Ecto neural progenitor cell (in vitro differentiated cells): ENCODE measurements around the gene EEF2K.

Experiments used
- DNase-seq: peaks from one replicate; pipeline ENCODE4 v3.0.0-alpha.2; 2018; ENCODE audit warnings: low spot score

Gene EEF2K

DNA sequence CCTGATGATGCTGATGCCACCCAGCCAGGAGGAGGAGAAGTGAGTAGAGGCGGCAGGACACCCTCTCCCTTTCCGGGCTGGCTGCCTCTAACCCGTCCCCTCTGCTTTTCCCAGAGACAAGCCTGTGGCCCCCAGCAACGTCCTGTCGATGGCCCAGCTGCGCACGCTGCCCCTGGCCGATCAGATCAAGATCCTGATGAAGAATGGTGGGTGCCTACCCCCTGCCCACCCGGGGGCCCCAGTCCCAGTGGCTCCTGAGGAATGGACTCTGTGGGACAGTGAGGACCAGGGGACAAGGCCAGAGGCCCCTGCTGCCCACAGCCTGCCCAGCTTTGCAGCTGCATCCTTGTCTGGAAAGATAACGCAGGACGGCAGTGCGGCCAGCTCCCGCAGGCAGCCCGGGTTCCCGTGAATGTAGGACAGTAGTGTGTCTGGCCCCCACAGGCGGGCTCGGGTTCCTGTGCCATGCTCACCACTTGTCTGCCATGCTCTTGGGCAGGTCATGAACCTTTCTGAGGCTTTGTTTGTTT is 111.0 kb downstream of the EEF2K start:
- DNase-seq, result peak; percentile 37

- DNase-seq, result peak; percentile 15
Measured at GRCh38 chr16:22317625-22318024, 111.5 kb downstream of the EEF2K start.

DNA sequence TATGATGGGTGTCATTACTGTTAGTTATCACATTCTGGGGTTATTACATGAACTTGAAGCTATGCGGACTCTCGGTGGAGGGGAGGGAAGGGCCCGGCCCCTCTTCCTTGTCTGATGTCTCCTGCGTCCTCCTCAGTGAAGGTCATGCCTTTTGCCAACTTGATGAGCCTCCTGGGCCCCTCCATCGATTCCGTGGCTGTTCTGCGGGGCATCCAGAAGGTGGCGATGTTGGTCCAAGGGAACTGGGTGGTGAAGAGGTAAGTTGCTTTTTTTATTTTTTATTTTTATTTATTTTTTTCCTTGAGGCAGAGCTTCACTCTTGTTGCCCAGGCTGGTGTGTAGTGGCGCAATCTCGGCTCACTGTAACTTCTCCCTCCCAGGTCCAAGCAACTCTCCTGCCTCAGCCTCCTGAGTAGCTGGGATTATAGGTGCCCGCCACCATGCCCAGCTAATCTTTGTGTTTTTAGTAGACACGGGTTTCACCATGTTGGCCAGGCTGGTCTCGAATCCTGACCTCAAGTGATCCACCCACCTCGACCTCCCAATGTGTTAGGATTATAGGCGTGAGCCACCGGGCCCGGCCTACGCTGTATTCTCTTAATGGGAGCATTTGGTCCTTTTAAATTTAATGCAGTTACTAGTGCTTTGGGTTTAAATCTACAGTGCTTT is 112.7 kb downstream of the EEF2K start:
- no peak for DNase-seq

DNA sequence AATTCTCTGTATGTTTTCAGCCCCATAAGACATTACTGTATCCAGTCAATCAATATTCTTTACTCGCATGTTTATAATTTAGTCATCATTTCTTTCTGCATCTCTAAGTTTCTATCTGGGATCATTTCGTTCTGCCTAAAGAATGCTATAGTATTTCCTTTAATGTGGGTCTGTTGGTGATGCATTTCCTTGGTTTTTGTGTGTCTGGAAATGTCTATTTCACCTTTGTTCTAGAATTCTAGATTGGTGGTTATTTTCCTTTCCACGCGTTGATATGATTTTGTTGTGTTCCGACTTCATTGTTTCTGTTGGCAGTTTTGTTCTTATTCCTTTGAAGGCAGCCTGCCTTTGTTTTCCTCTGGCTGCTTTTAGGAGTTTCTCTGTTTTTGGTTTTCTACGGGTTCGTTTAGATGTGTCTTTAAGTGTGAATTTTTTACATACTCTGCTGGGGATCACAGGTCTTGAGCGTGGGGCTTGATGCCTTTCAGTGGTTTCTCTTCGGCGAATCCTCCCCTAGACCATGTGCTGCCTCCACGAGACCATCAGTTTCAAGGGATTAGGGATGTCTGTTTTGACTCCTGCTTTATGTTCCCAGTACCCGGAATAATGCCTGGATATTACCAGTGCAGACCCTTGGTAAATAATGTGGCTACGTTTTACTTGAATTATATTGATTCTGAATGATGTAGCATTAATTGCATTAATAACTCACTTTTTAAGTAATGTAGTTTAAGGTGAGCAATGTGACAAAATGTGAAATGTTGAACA is 114.7 kb downstream of the EEF2K start:
- no peak for DNase-seq

- peak; percentile 76 for DNase-seq
Measured at GRCh38 chr16:22321340-22322001, 115.4 kb downstream of the EEF2K start.

GRCh38 chr16:22322021-22322471 is 116.0 kb downstream of the EEF2K start:
- DNase-seq, result no peak

- no peak for DNase-seq
Measured at GRCh38 chr16:22322741-22323140, 116.7 kb downstream of the EEF2K start.

GRCh38 chr16:22323173-22323958 is 117.3 kb downstream of the EEF2K start:
- DNase-seq, result no peak

- no peak for DNase-seq
Measured at GRCh38 chr16:22323959-22324786, 118.1 kb downstream of the EEF2K start.

DNA sequence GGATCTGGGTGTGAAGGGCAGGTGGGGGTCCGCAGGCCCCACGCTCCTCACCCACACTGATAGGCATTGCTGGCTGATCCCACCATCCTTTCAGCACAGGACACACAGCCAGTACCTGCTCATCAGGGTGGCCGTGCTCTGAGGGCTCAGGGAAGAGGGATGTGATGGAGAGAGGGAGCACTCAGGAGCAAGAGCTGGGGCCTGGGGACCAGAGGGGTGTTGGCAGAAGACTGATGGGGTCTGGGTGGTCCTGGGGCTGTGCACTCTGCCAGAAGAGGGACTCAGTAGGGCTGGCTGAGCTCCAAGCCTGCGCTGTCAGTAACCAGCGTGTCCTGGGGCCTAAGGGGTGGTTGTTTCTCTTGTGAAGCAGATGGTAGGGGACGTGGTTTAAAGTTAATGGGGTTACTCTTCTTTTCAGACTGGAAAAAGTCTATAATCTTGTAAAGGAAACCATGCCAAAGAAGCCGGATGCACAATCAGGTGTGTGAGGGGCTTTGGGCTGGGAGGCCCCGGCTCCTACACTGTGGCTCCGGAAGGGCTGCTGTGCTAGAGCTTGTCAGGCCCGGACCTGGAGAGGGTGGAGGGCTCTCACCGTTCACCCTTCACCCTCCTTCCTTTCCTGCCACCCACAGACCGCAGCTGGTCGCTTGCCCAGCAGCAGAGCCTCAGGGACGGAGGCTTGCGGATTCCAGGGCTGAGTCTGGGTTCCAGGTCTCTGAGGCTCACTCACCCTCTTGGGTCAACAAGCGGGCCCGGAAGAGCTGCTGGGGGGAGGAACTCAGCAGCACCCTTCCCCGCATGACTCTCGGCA is 118.9 kb downstream of the EEF2K start:
- DNase-seq, result no peak

GRCh38 chr16:22325598-22326368 is 119.7 kb downstream of the EEF2K start:
- no peak for DNase-seq

DNA sequence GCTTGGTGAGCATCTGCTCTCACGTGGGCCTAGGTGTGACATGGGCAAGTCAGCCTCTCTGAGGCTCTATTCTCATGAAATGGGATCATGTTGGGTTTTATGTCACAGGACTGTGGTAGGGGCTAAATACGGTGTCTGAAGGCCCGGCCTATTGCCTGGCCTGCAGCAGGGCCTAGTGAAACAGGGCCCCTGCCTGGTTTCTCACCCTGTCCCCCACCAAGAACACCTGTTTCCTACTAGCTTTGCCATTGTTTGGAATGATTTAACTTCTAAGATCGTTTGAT is 120.2 kb downstream of the EEF2K start:
- no peak for DNase-seq

GRCh38 chr16:22326771-22327445 is 120.8 kb downstream of the EEF2K start:
- no peak for DNase-seq

DNA sequence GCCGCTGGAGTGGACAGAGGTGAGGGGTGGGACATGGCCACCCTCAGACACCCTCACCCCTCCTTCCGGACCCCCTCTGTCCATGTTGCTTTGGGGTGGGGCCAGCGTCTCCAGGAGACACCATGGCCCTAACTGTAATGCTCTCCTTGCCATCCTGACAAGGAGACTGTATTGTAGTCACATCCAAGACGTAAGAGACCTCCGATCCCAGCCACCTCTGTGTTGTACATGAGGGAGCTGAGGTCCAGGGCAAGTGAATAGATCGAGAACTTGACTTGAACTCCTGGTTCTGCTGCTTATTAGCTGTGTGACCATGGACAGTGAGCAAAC is 121.3 kb downstream of the EEF2K start:
- no peak for DNase-seq

DNA sequence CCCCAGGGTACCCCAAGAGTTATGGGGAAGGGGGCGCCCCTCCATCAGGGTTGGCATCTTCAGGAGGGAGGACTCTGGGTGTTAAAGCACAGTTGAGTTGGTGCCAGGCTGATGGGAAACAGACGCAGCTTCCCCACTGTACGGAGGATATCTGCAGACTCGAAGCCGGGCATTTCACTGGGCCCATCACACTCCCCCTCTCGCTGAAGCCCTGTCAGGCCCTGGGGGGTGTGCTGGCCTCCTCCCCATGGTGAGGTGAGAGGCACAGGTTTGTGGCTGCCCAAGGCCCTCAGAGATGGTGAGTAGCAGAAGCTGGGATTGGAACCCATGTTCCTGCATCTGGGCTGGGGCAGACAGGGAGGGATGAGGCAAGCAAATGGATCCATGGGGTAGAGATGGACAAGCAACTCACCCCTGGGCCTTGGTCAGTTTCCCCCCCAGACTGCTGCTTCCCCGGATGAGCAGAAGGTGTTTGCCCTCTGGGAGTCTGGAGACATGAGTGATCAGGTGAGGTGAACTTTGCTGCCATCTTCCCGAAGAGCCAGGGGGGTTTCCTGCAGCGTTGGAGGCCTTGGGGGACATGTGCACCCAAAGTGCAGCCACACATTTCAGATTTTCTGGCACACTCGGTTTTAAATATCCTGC is 122.1 kb downstream of the EEF2K start:
- DNase-seq, result no peak

- DNase-seq, result no peak
Measured at GRCh38 chr16:22329199-22329695, 123.2 kb downstream of the EEF2K start.

DNA sequence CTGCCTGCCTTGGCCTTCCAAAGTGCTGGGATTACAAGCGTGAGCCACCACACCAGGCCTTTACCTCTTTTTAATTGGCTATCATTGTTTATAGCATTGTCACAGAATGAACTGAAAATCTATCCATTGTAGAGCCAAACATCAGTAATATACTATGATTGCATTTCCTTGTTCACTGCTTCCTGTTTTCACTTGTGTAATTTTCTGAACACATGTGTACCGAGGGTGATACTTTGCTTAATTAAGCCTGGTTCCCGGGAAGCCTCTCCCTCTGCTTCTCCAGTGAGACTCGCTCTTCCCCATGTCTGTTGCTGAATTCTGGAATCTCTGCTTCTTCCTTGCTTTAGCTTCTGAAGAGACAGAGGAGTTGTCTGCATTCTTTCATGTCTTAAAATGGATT is 124.2 kb downstream of the EEF2K start:
- no peak for DNase-seq

- DNase-seq, result no peak
Measured at GRCh38 chr16:22333457-22333994, 127.4 kb downstream of the EEF2K start.
